ENCODE data around the gene TMC1. TPM values are rescaled to one million over a fixed set of nuclear protein-coding genes. Genes with fewer than 3 reads are reported as not detected.

TMC1 gene
- polyA plus RNA-seq, 3 donors, result 0.16 to 0.55 (median 0.40) TPM

GRCh38 chr9:72834994-72835393, 313.6 kb downstream of the TMC1 start:
- no CpG with 5 or more reads among the region's 1 CpG for WGBS (ENCODE audit: insufficient coverage)
- H3K4me1 Mint-ChIP-seq, result no peaks in the 10 kb centered on the region
- H3K9ac ChIP-seq (ENCODE audit: insufficient read depth, low read length, poor library complexity, severe bottlenecking), result no peak overlapping the region
- peaks cover 1 to 5% (median 3%) of the 10 kb centered on the region in 3 donors for H3K27me3 Mint-ChIP-seq (ENCODE audit: low read depth in 3 of 3)
- H3K79me2 ChIP-seq (ENCODE audit: insufficient read depth, low read length), result no peaks in the 10 kb centered on the region
- no peak overlapping the region for H2AFZ ChIP-seq (ENCODE audit: insufficient read depth, low read depth, low read length, poor library complexity, severe bottlenecking)
- H3K4me1 ChIP-seq (ENCODE audit: control insufficient read depth in 1 of 2, insufficient read depth in 2 of 2, low read length in 2 of 2), result no peaks in the 10 kb centered on the region
- DNase-seq, result no peak
- H3K4me3 ChIP-seq (replicated peaks in 1 of 3; ENCODE audit: low read depth in 2 of 3, low read length in 3 of 3), result no peak overlapping the region
- no peak overlapping the region for H3K4me3 Mint-ChIP-seq
- H3K36me3 ChIP-seq (replicated peaks in 1 of 2; ENCODE audit: control insufficient read depth in 1 of 2, insufficient read depth in 2 of 2, low read length in 2 of 2), result no peaks in the 10 kb centered on the region
- H3K27ac ChIP-seq (ENCODE audit: low read depth in 1 of 2, low read length in 2 of 2), result no peak overlapping the region
- no peaks in the 10 kb centered on the region for H3K9me3 Mint-ChIP-seq
- H3K4me2 ChIP-seq (replicated peaks; ENCODE audit: extremely low read depth, low read length, poor library complexity, severe bottlenecking), result no peak overlapping the region
- H3K27ac Mint-ChIP-seq, result no peak overlapping the region
- intact Hi-C loops (cut with micrococcal nuclease), result no loop called here
- no peak for TF ChIP-seq CTCF (IDR thresholded peaks at IDR 0.05)
- H3K36me3 Mint-ChIP-seq, result no peaks in the 10 kb centered on the region
- no peaks in the 10 kb centered on the region for H4K20me1 ChIP-seq (ENCODE audit: insufficient read depth, low read length)
- no peaks in the 10 kb centered on the region for H3K9me3 ChIP-seq (replicated peaks in 1 of 2; ENCODE audit: control insufficient read depth in 1 of 2, insufficient read depth in 1 of 2, low read length in 2 of 2)
- no peaks in the 10 kb centered on the region for H3K27me3 ChIP-seq (ENCODE audit: control insufficient read depth in 2 of 2, insufficient read depth in 2 of 2, low read length in 2 of 2)

GRCh38 chr9:72836790-72837189, 315.4 kb downstream of the TMC1 start:
- no peak overlapping the region for H3K4me3 Mint-ChIP-seq
- no peaks in the 10 kb centered on the region for H3K79me2 ChIP-seq (ENCODE audit: insufficient read depth, low read length)
- DNase-seq, result no peak
- H4K20me1 ChIP-seq (ENCODE audit: insufficient read depth, low read length), result no peaks in the 10 kb centered on the region
- TF ChIP-seq CTCF (IDR thresholded peaks at IDR 0.05), result no peak
- no peak overlapping the region for H3K9ac ChIP-seq (ENCODE audit: insufficient read depth, low read length, poor library complexity, severe bottlenecking)
- no peaks in the 10 kb centered on the region for H3K36me3 Mint-ChIP-seq
- H3K9me3 Mint-ChIP-seq, result peaks cover 0 to under 1% (median 0%) of the 10 kb centered on the region in 7 donors
- H3K9me3 ChIP-seq (replicated peaks in 1 of 2; ENCODE audit: control insufficient read depth in 1 of 2, insufficient read depth in 1 of 2, low read length in 2 of 2), result no peaks in the 10 kb centered on the region
- H3K36me3 ChIP-seq (replicated peaks in 1 of 2; ENCODE audit: control insufficient read depth in 1 of 2, insufficient read depth in 2 of 2, low read length in 2 of 2), result no peaks in the 10 kb centered on the region
- H3K4me1 ChIP-seq (ENCODE audit: control insufficient read depth in 1 of 2, insufficient read depth in 2 of 2, low read length in 2 of 2), result no peaks in the 10 kb centered on the region
- H3K4me3 ChIP-seq (replicated peaks in 1 of 3; ENCODE audit: low read depth in 2 of 3, low read length in 3 of 3), result no peak overlapping the region
- no peaks in the 10 kb centered on the region for H3K4me1 Mint-ChIP-seq
- no peaks in the 10 kb centered on the region for H3K27me3 ChIP-seq (ENCODE audit: control insufficient read depth in 2 of 2, insufficient read depth in 2 of 2, low read length in 2 of 2)
- 100% methylated on average over 1 of the region's 6 CpGs for WGBS (ENCODE audit: insufficient coverage)
- H3K27ac Mint-ChIP-seq, result peak overlapping the region in 1 of 7 donors; percentile 7
- no peak overlapping the region for H2AFZ ChIP-seq (ENCODE audit: insufficient read depth, low read depth, low read length, poor library complexity, severe bottlenecking)
- intact Hi-C loops (cut with micrococcal nuclease), result no loop called here
- H3K4me2 ChIP-seq (replicated peaks; ENCODE audit: extremely low read depth, low read length, poor library complexity, severe bottlenecking), result no peak overlapping the region
- H3K27me3 Mint-ChIP-seq (ENCODE audit: low read depth in 3 of 3), result peaks cover 1 to 3% (median 3%) of the 10 kb centered on the region in 3 donors
- H3K27ac ChIP-seq (ENCODE audit: low read depth in 1 of 2, low read length in 2 of 2), result no peak overlapping the region
